Stimulated activated CD4-positive, alpha-beta T cell treated with anti-CD3 and anti-CD28 coated beads, TNF-alpha, amount 100 ng/mL, for 48 hours (primary cell): Measurements from ENCODE around the gene DARS1.
"Not testable (repeated sequence)": the region's sequence is repeated elsewhere in the genome, so short reads cannot be mapped to it uniquely, and the experiment has no call there.

Source experiments
- DNase-seq, 3 donors: peaks; one replicate each; pipeline ENCODE4 v3.0.0-alpha.2; 2020; ENCODE audit warnings: low read depth in 3 of 3

The DARS1 gene

GRCh38 chr2:135984199-135985017 is 1.0 kb downstream of the DARS1 start:
- DNase-seq, result no peak

GRCh38 chr2:135980434-135981079 is 4.9 kb downstream of the DARS1 start:
- DNase-seq, result no peak

GRCh38 chr2:135975702-135976101 is 9.7 kb downstream of the DARS1 start:
- DNase-seq, result no peak

GRCh38 chr2:135974036-135974435 is 11.4 kb downstream of the DARS1 start:
- no peak for DNase-seq

GRCh38 chr2:135969655-135970387 is 15.6 kb downstream of the DARS1 start:
- DNase-seq, result no peak

- no peak for DNase-seq
Observed at GRCh38 chr2:135965756-135966155, 19.7 kb downstream of the DARS1 start.

- DNase-seq, result not testable (repeated sequence)
Observed at GRCh38 chr2:135964404-135964803, 21.0 kb downstream of the DARS1 start.

GRCh38 chr2:135963841-135964240 is 21.6 kb downstream of the DARS1 start:
- DNase-seq, result no peak

GRCh38 chr2:135962366-135963123 is 22.9 kb downstream of the DARS1 start:
- DNase-seq, result no peak

GRCh38 chr2:135960656-135961551 is 24.5 kb downstream of the DARS1 start:
- DNase-seq, result no peak

- no peak for DNase-seq
Observed at GRCh38 chr2:135960150-135960549, 25.3 kb downstream of the DARS1 start.

GRCh38 chr2:135958927-135959326 is 26.5 kb downstream of the DARS1 start:
- DNase-seq, result not testable (repeated sequence)

- no peak for DNase-seq
Observed at GRCh38 chr2:135954020-135954601, 31.3 kb downstream of the DARS1 start.

GRCh38 chr2:135952891-135953290 is 32.5 kb downstream of the DARS1 start:
- DNase-seq, result no peak

GRCh38 chr2:135951041-135951583 is 34.3 kb downstream of the DARS1 start:
- no peak for DNase-seq

- no peak for DNase-seq
Observed at GRCh38 chr2:135949451-135950234, 35.8 kb downstream of the DARS1 start.

- no peak for DNase-seq
Observed at GRCh38 chr2:135948642-135949355, 36.6 kb downstream of the DARS1 start.

- no peak for DNase-seq
Observed at GRCh38 chr2:135948141-135948540, 37.3 kb downstream of the DARS1 start.

GRCh38 chr2:135947483-135947882 is 37.9 kb downstream of the DARS1 start:
- DNase-seq, result no peak
